ENCODE measurements around the gene SLC9A6.

DNA sequence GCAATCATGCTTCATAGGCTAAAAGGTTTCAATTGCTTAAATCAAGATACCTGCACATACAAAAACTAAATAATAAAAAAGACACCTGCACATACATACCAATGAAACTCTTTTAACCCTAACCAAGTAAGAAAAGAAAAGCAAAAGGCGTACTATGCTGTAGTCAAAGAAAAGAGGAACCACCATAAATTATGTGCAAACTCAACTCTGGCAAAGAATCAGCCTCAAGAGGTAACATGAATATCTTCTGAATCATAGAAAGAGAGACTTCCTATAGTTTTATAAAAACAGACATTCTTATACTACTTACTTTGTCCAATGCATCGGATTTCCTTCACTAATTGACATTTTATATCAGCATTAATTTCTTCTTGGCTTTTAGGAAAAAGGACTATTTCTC is 40.7 kb upstream of the SLC9A6 start:
- TF ChIP-seq, protein P1, sequence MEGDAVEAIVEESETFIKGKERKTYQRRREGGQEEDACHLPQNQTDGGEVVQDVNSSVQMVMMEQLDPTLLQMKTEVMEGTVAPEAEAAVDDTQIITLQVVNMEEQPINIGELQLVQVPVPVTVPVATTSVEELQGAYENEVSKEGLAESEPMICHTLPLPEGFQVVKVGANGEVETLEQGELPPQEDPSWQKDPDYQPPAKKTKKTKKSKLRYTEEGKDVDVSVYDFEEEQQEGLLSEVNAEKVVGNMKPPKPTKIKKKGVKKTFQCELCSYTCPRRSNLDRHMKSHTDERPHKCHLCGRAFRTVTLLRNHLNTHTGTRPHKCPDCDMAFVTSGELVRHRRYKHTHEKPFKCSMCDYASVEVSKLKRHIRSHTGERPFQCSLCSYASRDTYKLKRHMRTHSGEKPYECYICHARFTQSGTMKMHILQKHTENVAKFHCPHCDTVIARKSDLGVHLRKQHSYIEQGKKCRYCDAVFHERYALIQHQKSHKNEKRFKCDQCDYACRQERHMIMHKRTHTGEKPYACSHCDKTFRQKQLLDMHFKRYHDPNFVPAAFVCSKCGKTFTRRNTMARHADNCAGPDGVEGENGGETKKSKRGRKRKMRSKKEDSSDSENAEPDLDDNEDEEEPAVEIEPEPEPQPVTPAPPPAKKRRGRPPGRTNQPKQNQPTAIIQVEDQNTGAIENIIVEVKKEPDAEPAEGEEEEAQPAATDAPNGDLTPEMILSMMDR (IDR thresholded peaks at IDR 0.05), result no peak
- no peak for TF ChIP-seq POLR2A (IDR thresholded peaks at IDR 0.05)
